Astrocyte (in vitro differentiated cells and primary cell): Measurements from ENCODE around the gene TUT4.

ENCODE experiments used
- EZH2 ChIP-seq: IDR thresholded peaks from 2 replicates; pipeline ENCODE4 v1.6.1; 2012; ENCODE audit warnings: mild to moderate bottlenecking, low read length, inconsistent platforms; ENCODE audit not compliant: insufficient read depth
- TF ChIP-seq, protein P1 (sequence below): IDR thresholded peaks from 2 replicates; pipeline ENCODE4 v1.5.1; 2011; ENCODE audit warnings: low read depth, mild to moderate bottlenecking, inconsistent platforms, low read length, moderate library complexity; ENCODE audit not compliant: insufficient read depth

DNA sequence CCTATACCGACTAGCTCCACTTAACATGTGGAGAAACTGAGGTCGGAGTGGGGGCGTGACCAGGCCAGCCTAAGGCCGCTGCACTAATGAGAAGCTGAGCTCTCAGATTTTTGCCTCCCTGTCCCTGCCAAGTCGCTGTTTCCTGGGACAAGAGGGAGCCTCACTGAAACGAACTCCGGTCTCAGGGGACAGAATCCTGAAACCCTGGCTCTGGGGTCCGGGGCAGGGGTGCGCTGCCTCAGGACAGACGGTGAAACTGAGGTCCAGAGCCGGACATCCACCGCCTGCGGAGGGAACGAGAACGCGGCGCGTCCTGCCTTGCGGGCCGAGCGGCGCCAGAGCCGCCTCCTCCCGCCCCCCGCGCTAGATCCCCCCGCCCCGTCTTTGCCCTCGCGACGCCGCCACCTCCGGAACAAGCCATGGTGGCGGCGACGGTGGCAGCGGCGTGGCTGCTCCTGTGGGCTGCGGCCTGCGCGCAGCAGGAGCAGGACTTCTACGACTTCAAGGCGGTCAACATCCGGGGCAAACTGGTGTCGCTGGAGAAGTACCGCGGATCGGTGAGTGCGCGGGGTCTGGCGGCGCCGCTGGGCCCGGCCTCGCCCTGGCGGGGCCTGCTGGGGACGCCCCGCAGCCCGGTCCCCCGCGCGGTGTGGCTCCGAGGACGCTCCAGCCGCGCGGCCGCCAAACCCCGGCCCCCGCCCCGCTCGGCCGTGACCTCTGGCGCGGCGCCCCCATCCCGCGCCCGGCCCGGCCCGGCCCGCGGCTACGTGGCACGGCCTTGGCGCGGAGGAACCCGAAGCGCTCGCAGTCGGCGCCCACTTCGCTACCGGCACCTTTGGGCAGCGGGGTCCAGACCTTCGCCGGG lies 49.3 kb upstream of the TUT4 start, which contains the start of gene GPX7:
- TF ChIP-seq, protein P1, sequence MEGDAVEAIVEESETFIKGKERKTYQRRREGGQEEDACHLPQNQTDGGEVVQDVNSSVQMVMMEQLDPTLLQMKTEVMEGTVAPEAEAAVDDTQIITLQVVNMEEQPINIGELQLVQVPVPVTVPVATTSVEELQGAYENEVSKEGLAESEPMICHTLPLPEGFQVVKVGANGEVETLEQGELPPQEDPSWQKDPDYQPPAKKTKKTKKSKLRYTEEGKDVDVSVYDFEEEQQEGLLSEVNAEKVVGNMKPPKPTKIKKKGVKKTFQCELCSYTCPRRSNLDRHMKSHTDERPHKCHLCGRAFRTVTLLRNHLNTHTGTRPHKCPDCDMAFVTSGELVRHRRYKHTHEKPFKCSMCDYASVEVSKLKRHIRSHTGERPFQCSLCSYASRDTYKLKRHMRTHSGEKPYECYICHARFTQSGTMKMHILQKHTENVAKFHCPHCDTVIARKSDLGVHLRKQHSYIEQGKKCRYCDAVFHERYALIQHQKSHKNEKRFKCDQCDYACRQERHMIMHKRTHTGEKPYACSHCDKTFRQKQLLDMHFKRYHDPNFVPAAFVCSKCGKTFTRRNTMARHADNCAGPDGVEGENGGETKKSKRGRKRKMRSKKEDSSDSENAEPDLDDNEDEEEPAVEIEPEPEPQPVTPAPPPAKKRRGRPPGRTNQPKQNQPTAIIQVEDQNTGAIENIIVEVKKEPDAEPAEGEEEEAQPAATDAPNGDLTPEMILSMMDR, result no peak
- TF ChIP-seq EZH2, result no peak
